MM.1S (cell line): Measurements from ENCODE around the gene PGBD5.

ENCODE experiments used
- CTCF ChIP-seq: fragments of 300-600 bp; sonication (generic); IDR thresholded peaks from 2 replicates; pipeline ENCODE4 v1.5.1; 2016; ENCODE audit warnings: antibody characterized with exemption, low read length, mixed read lengths
- EZH2 ChIP-seq: fragments of 300-600 bp; sonication (generic); optimal IDR thresholded peaks from 2 replicates; pipeline ENCODE3; 2017; ENCODE audit warnings: low read depth, mild to moderate bottlenecking, antibody characterized with exemption, low read length, mixed read lengths

GRCh38 chr1:230309646-230310177, 116.4 kb downstream of the PGBD5 start:
- TF ChIP-seq CTCF (no peak), EZH2 (no peak)
